Endothelial cell of umbilical vein (primary cell): ENCODE results near the gene TACR1. TPM values are rescaled to one million over a fixed set of nuclear protein-coding genes. Genes with fewer than 3 reads are reported as not detected.

ENCODE experiments used
- BruUV-seq: library from RNA; stranded (reverse); fragments of 400-500 nt; replicated peaks from 2 replicates; lab custom pipeline; 2021; lab: Mats Ljungman, UMichigan
- CTCF ChIA-PET: fragments of 300-600, 350-600 bp; sonication (Branson Sonifier 250); formaldehyde crosslinking; loops from one replicate; lab custom pipeline; 2021; ENCODE audit warnings: antibody characterized with exemption, inconsistent platforms; lab: Charles Lee
- POLR2A ChIA-PET: fragments of 300-600, 350-600 bp; sonication (Branson Sonifier 250); formaldehyde crosslinking; loops from one replicate; lab custom pipeline; 2021; ENCODE audit warnings: antibody characterized with exemption, inconsistent platforms; lab: Charles Lee
- DNase-seq: peaks from one replicate; pipeline ENCODE4 v3.0.0-alpha.2; 2011; ENCODE audit warnings: low read depth, low spot score
- FAIRE-seq: peaks from 2 replicates; lab custom pipeline; 2011; peaks lifted over from hg19 to GRCh38; lab: Jason Lieb, UNC
- H2AFZ ChIP-seq: 2 replicates; pipeline ENCODE4 v1.6.0; 2012; ENCODE audit warnings: low read depth, low read length, control low read depth, inconsistent platforms
- H3K27ac ChIP-seq: 2 replicates; pipeline ENCODE4 v1.5.1; 2011; ENCODE audit warnings: low read depth, mild to moderate bottlenecking, control low read depth, low read length, moderate library complexity; ENCODE audit not compliant: insufficient read depth
- H3K27me3 ChIP-seq, 2 experiments: 2 replicates each; pipeline versions ENCODE4 v1.6.0 to v1.6.1; 2011; ENCODE audit warnings: low read length in 2 of 2, mixed read lengths in 1 of 2; ENCODE audit not compliant: control insufficient read depth in 2 of 2, insufficient read depth in 2 of 2
- H3K36me3 ChIP-seq, 2 experiments: 2 replicates in 1 of 2; 3 replicates in 1 of 2; pipeline ENCODE4 v1.5.1; 2011; ENCODE audit warnings: low read length in 2 of 2, mild to moderate bottlenecking in 1 of 2, moderate library complexity in 1 of 2; ENCODE audit not compliant: control insufficient read depth in 2 of 2, insufficient read depth in 2 of 2; ENCODE audit errors: extremely low read depth in 1 of 2
- H3K4me1 ChIP-seq: 3 replicates; pipeline ENCODE4 v1.5.1; 2011; ENCODE audit warnings: mild to moderate bottlenecking, low read length; ENCODE audit not compliant: control insufficient read depth, insufficient read depth; ENCODE audit errors: extremely low read depth
- H3K4me2 ChIP-seq: 2 replicates; pipeline ENCODE4 v1.6.1; 2011; ENCODE audit warnings: low read length, control low read depth, mixed read lengths; ENCODE audit not compliant: insufficient read depth
- H3K4me3 ChIP-seq, 3 experiments: fragments of 200-600 bp in 1 of 3; sonication (generic), shearing (Covaris generic) in 1 of 3; replicated peaks in 1 of 3; 2 replicates each; pipeline ENCODE4 v1.5.1; 2011 to 2016; ENCODE audit warnings: control low read depth in 3 of 3, low read length in 3 of 3, mild to moderate bottlenecking in 2 of 3, inconsistent platforms in 1 of 3, low read depth in 1 of 3, moderate library complexity in 1 of 3; ENCODE audit not compliant: insufficient read depth in 1 of 3
- H3K79me2 ChIP-seq: 2 replicates; pipeline ENCODE4 v1.6.0; 2012; ENCODE audit warnings: low read length, inconsistent platforms; ENCODE audit not compliant: control insufficient read depth, insufficient read depth
- H3K9ac ChIP-seq: replicated peaks from 2 replicates; pipeline ENCODE3; 2011; ENCODE audit warnings: low read length, control low read depth; ENCODE audit not compliant: insufficient read depth; ENCODE audit errors: extremely low read depth
- H3K9me1 ChIP-seq: replicated peaks from 3 replicates; pipeline ENCODE4 v1.6.0; 2011; ENCODE audit warnings: mild to moderate bottlenecking, low read length; ENCODE audit not compliant: control insufficient read depth, insufficient read depth; ENCODE audit errors: extremely low read depth
- H3K9me3 ChIP-seq: replicated peaks from 2 replicates; pipeline ENCODE4 v1.5.1; 2012; ENCODE audit warnings: low read length, inconsistent platforms; ENCODE audit not compliant: control insufficient read depth, insufficient read depth
- H4K20me1 ChIP-seq: replicated peaks from 2 replicates; pipeline ENCODE3; 2011; ENCODE audit warnings: mild to moderate bottlenecking, low read length; ENCODE audit not compliant: control insufficient read depth, insufficient read depth; ENCODE audit errors: extremely low read depth
- EZH2 ChIP-seq: IDR thresholded peaks from 2 replicates; pipeline ENCODE4 v1.6.1; 2012; ENCODE audit warnings: borderline replicate concordance, low read depth, mild to moderate bottlenecking, moderate library complexity, low read length, inconsistent platforms; ENCODE audit not compliant: severe bottlenecking
- FOS ChIP-seq: IDR thresholded peaks from 2 replicates; pipeline ENCODE4 v1.6.1; 2011; ENCODE audit warnings: mild to moderate bottlenecking, low read length, moderate library complexity, borderline replicate concordance; ENCODE audit not compliant: insufficient read depth
- GATA2 ChIP-seq: IDR thresholded peaks from 2 replicates; pipeline ENCODE4 v1.7.0; 2011; ENCODE audit warnings: low read depth, mild to moderate bottlenecking, moderate library complexity, mixed read lengths, low read length; ENCODE audit not compliant: insufficient read length, insufficient read depth
- JUN ChIP-seq: IDR thresholded peaks from 2 replicates; pipeline ENCODE4 v1.6.1; 2011; ENCODE audit warnings: borderline replicate concordance, low read depth; ENCODE audit not compliant: insufficient read length, insufficient read depth
- MYC ChIP-seq: IDR thresholded peaks from one replicate; pipeline ENCODE4 v1.6.1; 2011; ENCODE audit warnings: mild to moderate bottlenecking, low read depth, low read length
- POLR2A ChIP-seq: IDR thresholded peaks from 2 replicates; pipeline ENCODE4 v1.6.1; 2012; ENCODE audit warnings: low read depth, mild to moderate bottlenecking, control low read depth, low read length
- POLR2AphosphoS5 ChIP-seq: IDR thresholded peaks from 2 replicates; pipeline ENCODE4 v1.6.1; 2012; ENCODE audit warnings: low read depth, mild to moderate bottlenecking, control low read depth, low read length, moderate library complexity; ENCODE audit not compliant: insufficient read depth
- dilution Hi-C: fragments of 300-500 bp; cut with MboI; formaldehyde crosslinking; loops from one replicate; pipeline ENCODE4 v1.15.0; 2019; ENCODE audit warnings: low sequenced_read_pairs; ENCODE audit not compliant: extremely low pct_ligation_motif_present
- intact Hi-C: fragments of 100-400 bp; cut with micrococcal nuclease; formaldehyde crosslinking; loops from one replicate; pipeline ENCODE4 v1.10.0; 2022
- polyA plus RNA-seq, 4 experiments: library from polyadenylated mRNA; depleted of rRNA in 3 of 4; stranded (reverse) in 3 of 4; unstranded in 1 of 4; fragments of >200 nt; gene quantifications; 2 replicates each; pipeline versions ENCODE4 v1.2.1 to v1.2.3, GENCODE V29; 2011 to 2012; ENCODE audit warnings: missing spikeins in 1 of 4
- total RNA-seq: library from RNA; stranded (reverse); gene quantifications from 2 replicates; pipeline ENCODE4 v1.2.3, GENCODE V29; 2021
- TF ChIP-seq, protein P1 (sequence below): IDR thresholded peaks from 2 replicates; pipeline ENCODE4 v1.6.1; 2011; ENCODE audit not compliant: insufficient read depth, insufficient read length
- TF ChIP-seq, protein P2 (sequence below), 2 donors: IDR thresholded peaks; 1 replicate in 1 of 2; 2 replicates in 1 of 2; pipeline ENCODE4 v1.5.1; 2011; ENCODE audit warnings: low read length in 2 of 2, mild to moderate bottlenecking in 2 of 2, moderate library complexity in 2 of 2, control low read depth in 1 of 2, inconsistent platforms in 1 of 2, low read depth in 1 of 2; ENCODE audit not compliant: insufficient read depth in 1 of 2; ENCODE audit errors: extremely low read depth in 1 of 2

Gene TACR1
- total and polyA plus RNA-seq, 2 donors (not counting 3 experiments of a cell fraction or from before 2014, with no cell fraction given), result not detected

DNA sequence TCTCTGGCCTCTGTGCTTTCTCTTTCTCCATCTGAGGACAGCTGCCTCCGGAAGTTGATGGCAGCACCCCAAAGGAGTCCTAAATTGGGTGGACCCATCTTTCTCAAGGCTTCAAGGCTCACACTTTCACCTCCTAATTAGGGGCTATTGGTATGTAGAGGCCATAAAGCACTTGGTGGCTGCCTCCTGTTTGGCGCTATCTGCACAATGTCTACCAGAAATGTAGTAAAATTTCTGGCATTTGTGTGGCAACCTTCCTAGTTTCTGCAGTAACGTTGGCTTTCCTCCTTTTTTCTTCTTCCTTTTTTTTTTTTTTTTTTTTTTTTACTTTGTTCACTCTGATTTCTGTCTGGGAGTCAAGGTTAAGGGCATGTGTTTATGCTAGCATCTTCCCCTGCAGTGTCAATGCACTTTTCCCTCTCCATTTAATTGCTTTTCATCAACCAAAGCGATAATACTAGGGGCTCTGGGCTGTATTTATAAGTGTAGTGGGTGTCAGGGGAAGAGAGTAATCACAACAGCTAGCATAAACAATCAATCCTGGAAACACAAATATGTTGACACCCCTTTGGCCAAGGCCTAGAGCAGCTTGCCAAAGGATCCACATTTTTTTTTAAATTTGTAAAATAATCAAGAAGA, 86.0 kb downstream of the TACR1 start:
- Histone ChIP-seq H3K27me3 (no peaks in the 10 kb centered on the region), H3K36me3 (no peaks in the 10 kb centered on the region), H3K27ac (no peak overlapping the region), H3K79me2 (no peaks in the 10 kb centered on the region), H3K4me3 (no peak overlapping the region), H3K4me2 (no peak overlapping the region), H4K20me1 (no peaks in the 10 kb centered on the region), H3K4me1 (no peaks in the 10 kb centered on the region), H3K9me3 (no peaks in the 10 kb centered on the region), H3K9me1 (no peaks in the 10 kb centered on the region), H3K9ac (no peak overlapping the region), H2AFZ (no peak overlapping the region)
- ChIA-PET CTCF (interaction anchor here (0.8 to 1.3 kb wide), 2 partner anchors 21 to 49 kb away, joined by 3 read pairs; no protein-coding TSS in a partner anchor), POLR2A (no interaction called here)
- no TSS peak for BruUV-seq
- DNase-seq (no peak), FAIRE-seq (no peak)
- intact Hi-C loops (no loop called here), dilution Hi-C loops (no loop called here)
- TF ChIP-seq, protein P1, sequence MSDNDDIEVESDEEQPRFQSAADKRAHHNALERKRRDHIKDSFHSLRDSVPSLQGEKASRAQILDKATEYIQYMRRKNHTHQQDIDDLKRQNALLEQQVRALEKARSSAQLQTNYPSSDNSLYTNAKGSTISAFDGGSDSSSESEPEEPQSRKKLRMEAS, result no peak
- TF ChIP-seq POLR2A, result no peak
- no peak for TF ChIP-seq JUN
- TF ChIP-seq MYC, result no peak
- no peak for TF ChIP-seq GATA2
- TF ChIP-seq POLR2AphosphoS5, result no peak
- TF ChIP-seq EZH2, result no peak
- TF ChIP-seq, protein P2, sequence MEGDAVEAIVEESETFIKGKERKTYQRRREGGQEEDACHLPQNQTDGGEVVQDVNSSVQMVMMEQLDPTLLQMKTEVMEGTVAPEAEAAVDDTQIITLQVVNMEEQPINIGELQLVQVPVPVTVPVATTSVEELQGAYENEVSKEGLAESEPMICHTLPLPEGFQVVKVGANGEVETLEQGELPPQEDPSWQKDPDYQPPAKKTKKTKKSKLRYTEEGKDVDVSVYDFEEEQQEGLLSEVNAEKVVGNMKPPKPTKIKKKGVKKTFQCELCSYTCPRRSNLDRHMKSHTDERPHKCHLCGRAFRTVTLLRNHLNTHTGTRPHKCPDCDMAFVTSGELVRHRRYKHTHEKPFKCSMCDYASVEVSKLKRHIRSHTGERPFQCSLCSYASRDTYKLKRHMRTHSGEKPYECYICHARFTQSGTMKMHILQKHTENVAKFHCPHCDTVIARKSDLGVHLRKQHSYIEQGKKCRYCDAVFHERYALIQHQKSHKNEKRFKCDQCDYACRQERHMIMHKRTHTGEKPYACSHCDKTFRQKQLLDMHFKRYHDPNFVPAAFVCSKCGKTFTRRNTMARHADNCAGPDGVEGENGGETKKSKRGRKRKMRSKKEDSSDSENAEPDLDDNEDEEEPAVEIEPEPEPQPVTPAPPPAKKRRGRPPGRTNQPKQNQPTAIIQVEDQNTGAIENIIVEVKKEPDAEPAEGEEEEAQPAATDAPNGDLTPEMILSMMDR (IDR thresholded peaks at IDR 0.05; ENCODE audit: extremely low read depth in 1 of 2, insufficient read depth in 1 of 2, low read depth in 1 of 2, low read length in 2 of 2), result no peak
- TF ChIP-seq FOS, result no peak
